ENCODE measurements around the gene SUSD5.
"Not testable (repeated sequence)": the region's sequence is repeated elsewhere in the genome, so short reads cannot be mapped to it uniquely, and the experiment has no call there.

Gene SUSD5

DNA sequence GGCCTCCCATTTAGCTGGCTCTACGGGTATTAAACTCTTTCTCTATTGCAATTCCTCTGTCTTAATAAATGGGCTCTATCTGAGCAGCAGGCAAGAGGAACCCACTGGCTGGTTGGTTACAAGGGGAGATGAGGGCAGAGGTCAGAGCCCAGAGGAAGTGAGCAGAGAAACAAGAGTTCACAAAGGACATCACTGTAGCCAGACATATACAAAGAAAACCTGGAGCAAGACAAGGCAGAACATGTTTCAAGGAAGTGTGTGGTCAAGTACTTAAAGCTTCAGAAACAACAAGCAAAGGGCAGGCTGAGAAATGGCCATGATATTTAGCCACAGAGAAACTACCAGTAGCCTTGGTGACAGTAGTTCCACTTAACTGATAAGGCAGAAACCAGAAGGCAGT lies 24.3 kb downstream of the SUSD5 start:
- DNase-seq (ENCODE audit: low read depth): no peak

GRCh38 chr3:33187368-33187634 lies 31.3 kb downstream of the SUSD5 start:
- no peak for DNase-seq (ENCODE audit: low read depth)

GRCh38 chr3:33186524-33187367 lies 31.9 kb downstream of the SUSD5 start:
- DNase-seq (ENCODE audit: low read depth): no peak

DNA sequence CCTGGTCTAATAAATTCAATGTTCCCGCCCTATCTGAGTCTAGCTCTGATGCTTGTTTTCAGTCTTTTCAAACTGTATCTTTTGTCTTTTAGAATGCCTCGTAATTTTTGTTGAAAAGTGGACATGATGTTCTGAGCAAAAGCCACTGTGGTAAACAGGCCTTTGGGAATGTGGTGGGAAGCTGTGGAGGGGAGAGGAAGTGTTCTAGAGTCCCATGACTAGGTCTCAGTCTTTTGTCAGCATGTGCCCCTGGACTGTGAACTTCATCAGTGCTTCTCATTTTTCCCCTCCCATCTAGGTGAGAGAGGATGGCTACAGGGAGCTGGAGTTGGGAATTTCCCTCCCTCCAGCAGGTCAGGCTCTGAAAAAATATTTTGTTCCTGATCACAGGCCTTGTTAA lies 33.7 kb downstream of the SUSD5 start:
- DNase-seq (ENCODE audit: low read depth): no peak

GRCh38 chr3:33181641-33182040 lies 37.0 kb downstream of the SUSD5 start:
- DNase-seq (ENCODE audit: low read depth): not testable (repeated sequence)

DNA sequence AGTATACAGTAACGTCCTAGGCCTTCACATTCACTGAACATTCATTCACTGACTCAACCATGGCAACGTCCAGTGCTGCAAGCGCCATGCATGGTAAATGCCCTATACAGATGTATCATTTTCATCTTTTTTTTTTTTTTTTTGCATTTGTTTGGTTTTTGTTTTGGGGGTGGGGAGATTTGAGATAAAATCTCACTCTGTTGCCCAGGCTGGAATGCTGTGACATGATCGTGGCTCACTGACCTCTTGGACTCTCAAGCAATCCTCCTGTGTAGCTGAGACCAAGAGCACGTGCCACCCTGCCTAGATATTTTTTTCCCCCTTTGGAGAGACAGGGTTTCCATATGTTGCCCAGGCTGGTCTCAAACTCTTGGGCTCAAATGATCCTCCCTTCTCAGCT lies 37.4 kb downstream of the SUSD5 start:
- DNase-seq (ENCODE audit: low read depth): no peak

- no peak for DNase-seq (ENCODE audit: low read depth)
Observed at GRCh38 chr3:33179132-33179531, 39.5 kb downstream of the SUSD5 start.

DNA sequence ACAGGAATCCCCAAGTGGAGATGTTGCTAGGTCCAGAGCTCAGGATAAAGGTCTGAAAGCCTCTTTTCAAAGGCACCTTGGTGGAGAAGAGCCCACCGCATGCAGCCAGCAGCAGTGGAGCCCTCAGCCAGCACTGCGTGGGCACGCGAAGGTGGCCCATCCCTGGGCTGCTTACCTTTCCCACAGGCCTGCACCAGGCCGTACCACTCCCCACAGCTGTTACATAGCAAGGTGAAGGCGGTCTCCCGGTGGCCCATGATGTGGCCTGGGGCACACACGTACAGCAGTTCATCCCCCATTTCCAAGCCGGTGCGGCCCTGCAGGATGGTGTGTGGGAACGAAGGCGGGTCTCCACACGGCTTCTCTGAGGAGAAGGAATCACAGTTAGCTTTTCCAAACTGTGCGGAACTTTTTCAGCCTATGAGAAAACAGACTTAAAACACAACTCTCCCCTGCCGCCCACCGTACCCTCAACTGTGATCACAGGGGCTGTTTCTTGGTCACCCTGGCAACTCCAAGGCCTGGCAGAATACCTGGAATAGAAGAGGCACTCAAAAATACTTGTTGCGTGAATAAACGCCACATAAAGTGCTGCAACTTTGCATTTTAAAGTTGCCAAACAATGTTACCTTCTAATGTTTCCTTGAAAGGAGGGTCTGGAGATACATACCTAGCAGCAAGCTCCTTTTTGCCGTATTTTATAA lies 43.7 kb downstream of the SUSD5 start:
- no peak for DNase-seq (ENCODE audit: low read depth)

- DNase-seq (ENCODE audit: low read depth): no peak
Observed at GRCh38 chr3:33174095-33174494, 44.5 kb downstream of the SUSD5 start.

DNA sequence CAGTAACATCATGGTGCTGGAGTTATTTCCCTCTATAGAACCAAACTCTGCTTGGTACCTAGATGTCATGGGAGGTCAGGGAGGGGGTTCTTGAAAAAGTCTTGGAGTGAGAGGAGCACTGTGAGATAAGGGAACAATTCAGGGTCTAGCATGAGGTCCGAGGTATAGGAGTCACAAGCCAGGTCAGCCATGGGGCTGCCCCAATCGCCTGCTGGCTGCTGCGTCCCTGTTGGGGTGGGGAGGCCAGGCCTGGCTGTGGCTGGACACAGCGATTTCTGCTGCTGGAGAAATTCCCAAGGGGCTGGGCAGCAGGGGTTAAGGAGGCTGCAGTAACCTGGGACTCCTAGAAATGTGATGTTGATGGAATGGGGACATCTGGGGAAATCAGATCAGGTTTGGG lies 44.9 kb downstream of the SUSD5 start:
- DNase-seq (ENCODE audit: low read depth): no peak

DNA sequence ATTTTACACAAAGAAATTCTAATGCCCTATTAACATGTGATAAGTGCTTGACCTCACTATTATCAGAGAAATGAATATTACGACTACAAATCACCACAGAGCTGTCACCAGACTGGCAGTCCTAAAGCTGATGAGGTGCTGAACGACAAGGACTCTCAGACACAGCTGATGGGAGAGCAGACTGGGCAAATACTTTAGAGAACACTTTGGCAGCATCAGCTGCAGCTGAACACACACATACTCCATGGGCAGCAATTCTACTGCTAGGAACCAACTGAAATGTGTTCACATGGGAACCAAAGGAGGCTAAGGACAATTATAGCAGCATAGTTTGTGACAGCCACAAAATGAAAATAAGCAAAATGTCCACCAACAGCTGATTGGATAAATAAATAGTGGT lies 45.5 kb downstream of the SUSD5 start:
- DNase-seq (ENCODE audit: low read depth): no peak

DNA sequence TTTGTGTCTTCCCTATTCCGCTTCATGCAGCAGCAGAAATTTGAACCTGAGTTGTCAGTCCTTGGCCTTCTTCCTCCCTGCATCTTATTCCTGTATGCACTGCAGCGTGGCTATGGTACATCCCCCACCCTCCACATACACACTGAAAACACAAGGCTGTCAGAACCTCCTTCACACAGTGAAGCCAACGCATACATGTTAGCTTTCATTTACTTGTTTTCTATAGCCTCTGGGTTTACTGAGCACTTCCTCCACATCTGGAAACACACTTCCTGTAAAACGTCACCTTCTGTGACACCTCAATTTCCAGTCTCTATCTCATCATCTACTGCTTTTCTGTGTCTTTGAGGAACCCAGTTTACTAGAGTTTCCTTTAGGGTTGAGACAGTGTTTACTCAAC lies 47.0 kb downstream of the SUSD5 start:
- no peak for DNase-seq (ENCODE audit: low read depth)

- no peak for DNase-seq (ENCODE audit: low read depth)
Observed at GRCh38 chr3:33170531-33170930, 48.1 kb downstream of the SUSD5 start.

DNA sequence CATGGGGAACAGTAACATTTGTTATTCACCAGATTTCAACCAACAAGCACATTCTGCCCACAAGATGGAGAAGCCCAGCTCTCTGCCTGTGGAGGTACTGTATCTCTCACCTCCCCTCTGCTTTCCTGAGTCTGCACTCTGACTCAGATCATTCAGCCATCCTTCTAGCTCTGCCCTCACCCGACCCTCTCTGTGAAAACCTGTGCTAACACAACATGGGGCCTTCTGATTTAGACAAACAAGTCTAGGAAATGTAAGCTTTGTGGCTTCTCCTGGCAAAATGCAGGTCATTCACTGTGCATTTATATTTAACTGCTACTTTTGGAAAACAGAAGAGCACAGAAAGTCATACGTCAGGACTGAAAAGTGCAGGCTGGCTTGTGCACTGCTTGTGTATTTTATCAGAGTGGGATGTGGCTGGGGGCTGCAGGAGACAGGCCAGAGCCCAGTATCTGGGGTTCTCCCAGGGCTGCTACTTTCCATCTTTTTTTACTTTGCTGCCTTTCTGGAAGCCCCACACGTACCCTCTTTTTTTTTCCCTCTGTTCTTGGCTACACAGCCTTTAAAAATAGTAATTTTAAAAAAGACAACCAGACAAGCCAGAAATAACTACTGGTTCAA lies 50.8 kb downstream of the SUSD5 start:
- no peak for DNase-seq (ENCODE audit: low read depth)

- DNase-seq (ENCODE audit: low read depth): no peak
Observed at GRCh38 chr3:33167284-33167683, 51.3 kb downstream of the SUSD5 start.

- no peak for DNase-seq (ENCODE audit: low read depth)
Observed at GRCh38 chr3:33166095-33166494, 52.5 kb downstream of the SUSD5 start.

DNA sequence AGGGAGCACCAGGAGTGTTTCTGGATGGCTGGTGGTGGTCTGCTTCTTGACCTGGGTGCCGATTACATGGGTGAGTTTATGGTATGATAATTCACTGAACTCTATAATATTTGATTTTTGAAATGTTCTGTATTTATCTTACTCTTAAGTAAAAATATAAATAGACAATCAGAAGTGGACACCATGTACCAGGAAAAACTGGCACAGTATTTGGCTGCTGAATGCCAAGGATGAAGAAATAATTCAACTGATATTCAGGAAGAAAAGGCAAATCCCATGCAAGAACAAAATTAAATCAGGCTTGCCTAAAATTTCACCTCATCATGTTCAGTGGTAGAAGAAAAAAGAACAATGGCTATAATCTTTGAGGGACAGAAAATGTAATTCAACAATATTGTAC lies 53.2 kb downstream of the SUSD5 start:
- DNase-seq (ENCODE audit: low read depth): no peak

- not testable (repeated sequence) for DNase-seq (ENCODE audit: low read depth)
Observed at GRCh38 chr3:33162621-33163020, 56.0 kb downstream of the SUSD5 start.

GRCh38 chr3:33159981-33160380 lies 58.6 kb downstream of the SUSD5 start:
- DNase-seq (ENCODE audit: low read depth): no peak

GRCh38 chr3:33159234-33159633 lies 59.4 kb downstream of the SUSD5 start:
- no peak for DNase-seq (ENCODE audit: low read depth)

- DNase-seq (ENCODE audit: low read depth): no peak
Observed at GRCh38 chr3:33155301-33155700, 63.3 kb downstream of the SUSD5 start.

- no peak for DNase-seq (ENCODE audit: low read depth)
Observed at GRCh38 chr3:33153782-33154181, 64.8 kb downstream of the SUSD5 start.

Data from stimulated activated CD8-positive, alpha-beta memory T cell treated with anti-CD3 and anti-CD28 coated beads, Interleukin-15, amount 100 ng/mL, for 1 hour (primary cell).